CD14-positive monocyte (primary cell): ENCODE measurements around the gene DAGLA. TPM values are rescaled to one million over a fixed set of nuclear protein-coding genes. Genes with fewer than 3 reads are reported as not detected.
"Not testable (repeated sequence)": the region's sequence is repeated elsewhere in the genome, so short reads cannot be mapped to it uniquely, and the experiment has no call there.

Source experiments
- DNase-seq, 3 donors: peaks; one replicate each; pipeline ENCODE4 v3.0.0-alpha.2; 2011 to 2022
- H2AFZ ChIP-seq: 2 replicates; pipeline ENCODE4 v1.6.0; 2012; ENCODE audit warnings: mild to moderate bottlenecking, low read depth, low read length, inconsistent platforms; ENCODE audit not compliant: insufficient read depth, poor library complexity, severe bottlenecking
- H3K27ac ChIP-seq, 2 donors: 1 replicate in 1 of 2; 2 replicates in 1 of 2; pipeline ENCODE4 v1.5.1; 2012 to 2013; ENCODE audit warnings: low read length in 2 of 2, control low read depth in 1 of 2, inconsistent platforms in 1 of 2, low read depth in 1 of 2, mild to moderate bottlenecking in 1 of 2
- H3K27me3 ChIP-seq, 2 donors: one replicate each; pipeline versions ENCODE4 v1.6.0 to v1.6.1; 2011 to 2013; ENCODE audit warnings: low read length in 2 of 2; ENCODE audit not compliant: control insufficient read depth in 2 of 2, insufficient read depth in 2 of 2
- H3K36me3 ChIP-seq, 2 donors: replicated peaks in 1 of 2; 1 replicate in 1 of 2; 2 replicates in 1 of 2; pipeline versions ENCODE4 v1.5.1 to v1.6.1; 2012 to 2013; ENCODE audit warnings: low read length in 2 of 2, control low read depth in 1 of 2, inconsistent platforms in 1 of 2, mild to moderate bottlenecking in 1 of 2; ENCODE audit not compliant: insufficient read depth in 2 of 2, control insufficient read depth in 1 of 2
- H3K4me1 ChIP-seq, 2 donors: 1 replicate in 1 of 2; 2 replicates in 1 of 2; pipeline versions ENCODE4 v1.5.1 to v1.6.1; 2012 to 2013; ENCODE audit warnings: low read length in 2 of 2, control low read depth in 1 of 2, inconsistent platforms in 1 of 2, mild to moderate bottlenecking in 1 of 2, moderate library complexity in 1 of 2; ENCODE audit not compliant: insufficient read depth in 2 of 2, control insufficient read depth in 1 of 2
- H3K4me2 ChIP-seq: replicated peaks from 2 replicates; pipeline ENCODE3; 2012; ENCODE audit warnings: low read length, moderate library complexity, mild to moderate bottlenecking; ENCODE audit not compliant: poor library complexity, severe bottlenecking; ENCODE audit errors: extremely low read depth
- H3K4me3 ChIP-seq, 3 experiments: fragments of 200-600 bp in 1 of 3; sonication (generic) in 1 of 3; replicated peaks in 1 of 3; 1 replicate in 2 of 3; 2 replicates in 1 of 3; pipeline ENCODE4 v1.5.1; 2011 to 2013; ENCODE audit warnings: low read length in 3 of 3, mild to moderate bottlenecking in 3 of 3, control low read depth in 2 of 3, low read depth in 2 of 3, inconsistent platforms in 1 of 3, moderate library complexity in 1 of 3
- H3K79me2 ChIP-seq: 2 replicates; pipeline ENCODE4 v1.6.0; 2012; ENCODE audit warnings: mild to moderate bottlenecking, control low read depth, inconsistent platforms, low read length, moderate library complexity; ENCODE audit not compliant: insufficient read depth
- H3K9ac ChIP-seq: 2 replicates; pipeline ENCODE4 v1.6.0; 2017; ENCODE audit warnings: low read length, mild to moderate bottlenecking; ENCODE audit not compliant: insufficient read depth, poor library complexity, severe bottlenecking
- H3K9me3 ChIP-seq, 2 donors: replicated peaks in 1 of 2; 1 replicate in 1 of 2; 2 replicates in 1 of 2; pipeline versions ENCODE4 v1.5.1 to v1.6.1; 2012 to 2013; ENCODE audit warnings: low read length in 2 of 2, control low read depth in 1 of 2; ENCODE audit not compliant: control insufficient read depth in 1 of 2, insufficient read depth in 1 of 2
- H4K20me1 ChIP-seq: 2 replicates; pipeline ENCODE4 v1.6.0; 2012; ENCODE audit warnings: mild to moderate bottlenecking, low read length, control low read depth, moderate library complexity; ENCODE audit not compliant: insufficient read depth
- H3K27ac Mint-ChIP-seq, 7 donors: one replicate each; pipeline ENCODE4 v1.8.0; 2020; ENCODE audit warnings: mild to moderate bottlenecking in 7 of 7, mixed read lengths in 7 of 7, moderate library complexity in 6 of 7, inconsistent platforms in 2 of 7
- H3K27me3 Mint-ChIP-seq, 3 donors: one replicate each; pipeline ENCODE4 v1.8.0; 2021 to 2022; ENCODE audit warnings: low read depth in 3 of 3, mild to moderate bottlenecking in 3 of 3, mixed read lengths in 3 of 3, moderate library complexity in 3 of 3, inconsistent platforms in 1 of 3
- H3K36me3 Mint-ChIP-seq, 2 donors: one replicate each; pipeline ENCODE4 v1.8.0; 2020; ENCODE audit warnings: mixed read lengths in 2 of 2, inconsistent platforms in 1 of 2, mild to moderate bottlenecking in 1 of 2
- H3K4me1 Mint-ChIP-seq: one replicate; pipeline ENCODE4 v1.8.0; 2020; ENCODE audit warnings: mild to moderate bottlenecking, mixed read lengths
- H3K4me3 Mint-ChIP-seq, 2 donors: one replicate each; pipeline ENCODE4 v1.8.0; 2020; ENCODE audit warnings: mild to moderate bottlenecking in 2 of 2, mixed read lengths in 2 of 2, moderate library complexity in 1 of 2
- H3K9me3 Mint-ChIP-seq, 7 donors: one replicate each; pipeline ENCODE4 v1.8.0; 2020 to 2022; ENCODE audit warnings: mixed read lengths in 7 of 7, mild to moderate bottlenecking in 6 of 7, moderate library complexity in 6 of 7, inconsistent platforms in 2 of 7
- CTCF ChIP-seq: fragments of 200-600 bp; IDR thresholded peaks from one replicate; pipeline ENCODE4 v1.8.0; 2022; ENCODE audit warnings: antibody characterized with exemption, mild to moderate bottlenecking
- WGBS: methylation state at CpG from one replicate; pipeline ENCODE4 v1.1.5; 2013; ENCODE audit warnings: missing lambda C conversion rate; ENCODE audit not compliant: insufficient coverage; 5-methylcytosine and 5-hydroxymethylcytosine counted together
- intact Hi-C, 2 donors: fragments of 100-400 bp; cut with micrococcal nuclease; formaldehyde crosslinking; loops; one replicate each; pipeline versions ENCODE4 v1.15.0 to v1.15.1; 2023
- polyA plus RNA-seq, 3 donors: library from polyadenylated mRNA; depleted of rRNA in 1 of 3; unstranded in 2 of 3; stranded (reverse) in 1 of 3; fragments of 300-500 nt in 2 of 3; fragments of >200 nt in 1 of 3; fragmentation: Illumina TruSeq in 2 of 3; gene quantifications; 1 replicate in 2 of 3; 2 replicates in 1 of 3; pipeline ENCODE4 v1.2.3, GENCODE V29; 2012 to 2021

DAGLA gene
- polyA plus RNA-seq, 3 donors: 0.16 to 6.7 (median 0.73) TPM

GRCh38 chr11:61652135-61652534 lies 28.1 kb upstream of the DAGLA start:
- WGBS: 100% methylated on average over 1 of the region's 1 CpG
- Mint-ChIP-seq H3K4me3 (no peak overlapping the region), H3K9me3 (no peaks in the 10 kb centered on the region)

GRCh38 chr11:61654397-61654829 lies 25.8 kb upstream of the DAGLA start:
- Histone ChIP-seq H4K20me1 (no peaks in the 10 kb centered on the region), H3K27ac (peak overlapping the region in 1 of 2 donors; percentile 44), H3K79me2 (no peaks in the 10 kb centered on the region), H3K4me3 (peak overlapping the region in 1 of 3 experiments; percentile 40), H3K36me3 (no peaks in the 10 kb centered on the region), H3K4me2 (peak overlapping the region; percentile 35), H3K9ac (no peak overlapping the region), H2AFZ (peak overlapping the region; percentile 70), H3K4me1 (peaks cover 14 to 20% of the 10 kb centered on the region in 2 donors), H3K27me3 (no peaks in the 10 kb centered on the region), H3K9me3 (no peaks in the 10 kb centered on the region)
- no peak for TF ChIP-seq CTCF
- WGBS: 20% methylated on average over 4 of the region's 7 CpGs
- H3K27me3 Mint-ChIP-seq: peaks cover 0 to 2% (median 1%) of the 10 kb centered on the region in 3 donors
- peaks cover 0 to 2% (median 0%) of the 10 kb centered on the region in 7 donors for H3K9me3 Mint-ChIP-seq
- intact Hi-C loops: no loop called here
- H3K4me3 Mint-ChIP-seq: peak overlapping the region in 1 of 2 donors; percentile 80
- H3K4me1 Mint-ChIP-seq: peaks cover 19% of the 10 kb centered on the region
- no peaks in the 10 kb centered on the region for H3K36me3 Mint-ChIP-seq
- peak; percentile 69 to 71 (median 69) for DNase-seq
- peak overlapping the region; percentile 3 to 76 (median 69) for H3K27ac Mint-ChIP-seq

More at GRCh38 chr11:61652135-61652534, 28.1 kb upstream of the DAGLA start:
- H3K27me3 Mint-ChIP-seq: peaks cover 0 to 2% (median 1%) of the 10 kb centered on the region in 3 donors
- Histone ChIP-seq H3K36me3 (no peaks in the 10 kb centered on the region), H3K79me2 (no peaks in the 10 kb centered on the region), H3K9me3 (no peaks in the 10 kb centered on the region), H3K4me1 (peaks cover 14 to 20% of the 10 kb centered on the region in 2 donors), H3K4me3 (no peak overlapping the region), H3K27ac (no peak overlapping the region), H3K4me2 (no peak overlapping the region), H3K9ac (no peak overlapping the region), H2AFZ (no peak overlapping the region), H3K27me3 (no peaks in the 10 kb centered on the region), H4K20me1 (no peaks in the 10 kb centered on the region)
- no peak for DNase-seq
- TF ChIP-seq CTCF: no peak
- intact Hi-C loops: no loop called here
- peak overlapping the region in 1 of 7 donors; percentile 76 for H3K27ac Mint-ChIP-seq
- H3K4me1 Mint-ChIP-seq: peaks cover 19% of the 10 kb centered on the region
- no peaks in the 10 kb centered on the region for H3K36me3 Mint-ChIP-seq

GRCh38 chr11:61655266-61656159 lies 24.7 kb upstream of the DAGLA start:
- intact Hi-C loops, H2AFZ ChIP-seq: not testable (repeated sequence)
- peaks cover 19% of the 10 kb centered on the region for H3K4me1 Mint-ChIP-seq

More at GRCh38 chr11:61655266-61656159, 24.7 kb upstream of the DAGLA start:
- not testable (repeated sequence) for H3K4me3 Mint-ChIP-seq, H3K27me3 Mint-ChIP-seq, H3K9me3 Mint-ChIP-seq, H3K36me3 ChIP-seq, H3K4me2 ChIP-seq, H3K4me3 ChIP-seq, H3K9ac ChIP-seq, H3K27ac Mint-ChIP-seq, H4K20me1 ChIP-seq, H3K27me3 ChIP-seq, H3K9me3 ChIP-seq, H3K36me3 Mint-ChIP-seq, H3K27ac ChIP-seq, DNase-seq, H3K79me2 ChIP-seq
- 89% methylated on average over 2 of the region's 17 CpGs for WGBS
- H3K4me1 ChIP-seq: peaks cover 14 to 20% of the 10 kb centered on the region in 2 donors
